ENCODE measurements around the gene CDH15.

- TF ChIP-seq YY1 (IDR thresholded peaks at IDR 0.05; ENCODE audit: low read depth): no peak
- TF ChIP-seq RAD21 (IDR thresholded peaks at IDR 0.05; ENCODE audit: low read depth): no peak
- TF ChIP-seq, protein P1, sequence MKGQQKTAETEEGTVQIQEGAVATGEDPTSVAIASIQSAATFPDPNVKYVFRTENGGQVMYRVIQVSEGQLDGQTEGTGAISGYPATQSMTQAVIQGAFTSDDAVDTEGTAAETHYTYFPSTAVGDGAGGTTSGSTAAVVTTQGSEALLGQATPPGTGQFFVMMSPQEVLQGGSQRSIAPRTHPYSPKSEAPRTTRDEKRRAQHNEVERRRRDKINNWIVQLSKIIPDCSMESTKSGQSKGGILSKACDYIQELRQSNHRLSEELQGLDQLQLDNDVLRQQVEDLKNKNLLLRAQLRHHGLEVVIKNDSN (IDR thresholded peaks at IDR 0.05): no peak
- no peak for TF ChIP-seq FOXM1 (IDR thresholded peaks at IDR 0.05; ENCODE audit: borderline replicate concordance, low read depth)
- TF ChIP-seq ZBTB7A (IDR thresholded peaks at IDR 0.05; ENCODE audit: low read depth): no peak
- no peak for TF ChIP-seq EP300 (IDR thresholded peaks at IDR 0.05; ENCODE audit: borderline replicate concordance)
These were observed 26.9 kb upstream of the CDH15 start for GRCh38 chr16:89144681-89145080.
